Activated T-helper 17 cell treated with anti-CD3 and anti-CD28 coated beads, Interleukin-2, amount 50 U/mL, for 72 hours (primary cell): Measurements from ENCODE around the gene ELF1. TPM values are rescaled to one million over a fixed set of nuclear protein-coding genes. Genes with fewer than 3 reads are reported as not detected.

Experiments
- ATAC-seq: fragments of 150-1000 bp; cut with Tn5 transposase; replicated peaks from 2 replicates; pipeline ENCODE4 v1.10.0; 2021; ENCODE audit warnings: mild to moderate bottlenecking, moderate library complexity
- H3K27ac Mint-ChIP-seq: one replicate; pipeline ENCODE4 v1.8.0; 2022; ENCODE audit warnings: mixed read lengths
- H3K27me3 Mint-ChIP-seq: one replicate; pipeline ENCODE4 v1.8.0; 2022; ENCODE audit warnings: mixed read lengths
- H3K36me3 Mint-ChIP-seq: one replicate; pipeline ENCODE4 v1.8.0; 2022; ENCODE audit warnings: low read depth, mild to moderate bottlenecking, mixed read lengths
- H3K4me1 Mint-ChIP-seq: one replicate; pipeline ENCODE4 v1.8.0; 2022; ENCODE audit warnings: mixed read lengths
- H3K4me3 Mint-ChIP-seq: one replicate; pipeline ENCODE4 v1.8.0; 2022; ENCODE audit warnings: mild to moderate bottlenecking, mixed read lengths
- H3K9me3 Mint-ChIP-seq: one replicate; pipeline ENCODE4 v1.8.0; 2022; ENCODE audit warnings: mixed read lengths
- total RNA-seq, 2 donors: library from RNA; stranded (reverse); gene quantifications; one replicate each; pipeline ENCODE4 v1.2.3, GENCODE V29; 2022

The ELF1 gene
- total RNA-seq, 2 donors from 2014 or later: 76.0 to 80.1 TPM

DNA sequence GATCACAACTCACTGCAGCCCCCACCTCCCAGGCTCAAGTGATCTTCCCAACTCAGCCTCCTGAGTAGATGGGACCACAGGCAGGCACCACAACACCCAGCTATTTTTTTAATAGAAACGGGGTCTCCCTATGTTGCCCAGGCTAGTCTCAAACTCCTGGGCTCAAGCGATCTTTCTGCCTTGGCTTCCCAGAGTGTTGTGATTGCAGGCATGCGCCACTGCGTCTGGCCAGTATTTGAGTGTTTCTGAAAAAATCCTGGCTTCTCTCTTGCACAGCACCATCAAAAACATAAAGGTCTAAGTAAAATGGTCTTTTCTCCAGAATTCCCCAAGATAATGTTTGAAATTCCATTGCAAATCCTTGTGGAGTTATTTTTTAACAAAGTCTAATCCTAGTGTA is 47.8 kb downstream of the ELF1 start:
- peaks cover 60% of the 10 kb centered on the region for H3K36me3 Mint-ChIP-seq
- ATAC-seq: no peak
- H3K27me3 Mint-ChIP-seq: no peaks in the 10 kb centered on the region
- H3K4me1 Mint-ChIP-seq: peaks cover 61% of the 10 kb centered on the region
- H3K9me3 Mint-ChIP-seq: no peaks in the 10 kb centered on the region
- peak overlapping the region; percentile 98 for H3K4me3 Mint-ChIP-seq
- H3K27ac Mint-ChIP-seq: peak overlapping the region; percentile 71

DNA sequence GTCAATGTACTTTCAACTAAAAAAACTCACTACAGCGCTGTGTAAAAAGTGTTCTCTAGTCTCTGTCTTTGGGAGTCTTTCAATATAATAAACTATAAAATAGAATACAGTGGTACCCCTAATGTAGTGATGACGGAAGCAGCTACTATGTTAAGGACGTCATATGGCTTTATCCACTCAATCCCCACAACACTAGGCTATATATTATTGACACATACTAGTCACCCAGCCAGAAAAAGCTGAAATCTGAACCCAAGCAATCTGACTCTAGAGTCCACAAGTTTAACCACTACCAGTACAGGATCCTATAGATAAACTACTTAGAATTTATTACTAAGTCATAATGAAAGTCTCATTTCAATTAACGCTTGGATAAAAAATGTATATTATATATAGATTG is 48.3 kb downstream of the ELF1 start:
- no peaks in the 10 kb centered on the region for H3K27me3 Mint-ChIP-seq
- peak overlapping the region; percentile 71 for H3K27ac Mint-ChIP-seq
- no peaks in the 10 kb centered on the region for H3K9me3 Mint-ChIP-seq

DNA sequence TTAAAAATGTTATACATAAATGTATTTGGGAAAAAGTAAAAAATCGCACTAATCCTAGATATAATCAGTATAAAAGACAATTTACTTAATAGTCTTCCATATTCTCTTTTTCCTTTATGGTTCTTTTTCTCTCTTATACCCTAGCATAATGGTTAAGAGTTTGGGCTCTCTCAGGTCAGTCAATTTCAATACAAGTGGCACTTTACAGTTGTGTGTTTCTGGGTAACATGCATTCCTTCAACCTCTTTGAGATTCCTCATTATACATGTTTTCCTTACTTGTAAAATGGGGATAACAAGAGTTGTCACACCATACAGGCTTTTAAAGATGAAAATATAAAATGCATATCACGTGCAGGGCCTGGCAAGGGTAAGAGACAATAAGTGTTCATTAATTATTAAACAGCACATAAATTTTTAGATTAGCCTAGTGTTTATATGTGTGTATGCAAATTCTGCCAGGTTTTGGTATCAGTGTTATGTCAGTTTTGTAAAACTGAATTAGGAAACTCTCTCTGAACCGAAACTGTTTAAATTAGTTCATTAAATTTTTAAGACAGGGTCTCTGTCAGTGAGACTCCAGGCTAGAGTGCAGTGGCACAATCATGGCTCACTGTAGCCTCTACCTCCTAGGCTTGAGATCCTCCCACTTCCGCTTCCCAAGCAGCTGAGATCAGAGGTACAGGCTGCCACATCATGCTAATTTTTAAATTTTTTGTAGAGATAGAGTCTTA is 49.8 kb downstream of the ELF1 start:
- Mint-ChIP-seq H3K4me3 (peak overlapping the region; percentile 98), H3K4me1 (peaks cover 50% of the 10 kb centered on the region)

More for the DNA sequence above, 48.3 kb downstream of the ELF1 start:
- Mint-ChIP-seq H3K36me3 (peaks cover 54% of the 10 kb centered on the region), H3K4me3 (peak overlapping the region; percentile 98), H3K4me1 (peaks cover 56% of the 10 kb centered on the region)
- peak; percentile 26 for ATAC-seq

DNA sequence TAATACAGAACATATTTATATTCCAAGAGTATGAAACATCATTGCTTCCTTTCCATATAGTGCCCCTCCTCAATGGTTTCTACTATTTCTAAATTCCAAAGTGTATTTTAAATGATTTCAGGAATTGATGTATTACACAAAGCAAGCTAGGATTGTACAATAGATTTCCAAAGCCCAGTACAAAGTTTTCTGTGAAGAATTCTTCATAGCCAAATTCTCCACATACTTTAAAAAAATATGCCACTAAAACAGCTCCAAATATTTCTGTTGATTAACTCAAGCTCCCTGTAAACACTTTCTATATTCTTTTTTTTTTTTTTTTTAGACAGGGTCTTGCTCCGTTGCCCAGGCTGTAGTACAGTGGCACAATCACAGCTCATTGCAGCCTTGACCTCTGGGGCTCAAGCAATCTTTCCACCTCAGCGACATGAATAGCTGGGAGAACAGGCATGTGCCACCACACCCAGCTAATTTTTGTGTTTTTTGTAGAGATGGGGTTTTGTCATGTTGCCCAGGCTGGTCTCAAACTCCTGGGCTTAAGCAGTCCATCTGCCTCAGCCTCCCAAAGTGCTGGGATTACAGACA is 50.6 kb downstream of the ELF1 start:
- Mint-ChIP-seq H3K4me1 (peaks cover 52% of the 10 kb centered on the region), H3K4me3 (peak overlapping the region; percentile 98), H3K27me3 (no peaks in the 10 kb centered on the region), H3K27ac (peak overlapping the region; percentile 74), H3K9me3 (no peaks in the 10 kb centered on the region), H3K36me3 (peaks cover 63% of the 10 kb centered on the region)
- no peak for ATAC-seq

More for the DNA sequence above, 49.8 kb downstream of the ELF1 start:
- Mint-ChIP-seq H3K9me3 (no peaks in the 10 kb centered on the region), H3K27ac (peak overlapping the region; percentile 74), H3K27me3 (no peaks in the 10 kb centered on the region), H3K36me3 (peaks cover 55% of the 10 kb centered on the region)
- ATAC-seq: peak; percentile 85

- peaks cover 68% of the 10 kb centered on the region for H3K36me3 Mint-ChIP-seq
- no peaks in the 10 kb centered on the region for H3K9me3 Mint-ChIP-seq
- peaks cover 54% of the 10 kb centered on the region for H3K4me1 Mint-ChIP-seq
- H3K4me3 Mint-ChIP-seq: peak overlapping the region; percentile 61
- ATAC-seq: no peak
- no peak overlapping the region for H3K27ac Mint-ChIP-seq
- no peaks in the 10 kb centered on the region for H3K27me3 Mint-ChIP-seq
These were observed 52.8 kb downstream of the ELF1 start for GRCh38 chr13:40966298-40966697.

DNA sequence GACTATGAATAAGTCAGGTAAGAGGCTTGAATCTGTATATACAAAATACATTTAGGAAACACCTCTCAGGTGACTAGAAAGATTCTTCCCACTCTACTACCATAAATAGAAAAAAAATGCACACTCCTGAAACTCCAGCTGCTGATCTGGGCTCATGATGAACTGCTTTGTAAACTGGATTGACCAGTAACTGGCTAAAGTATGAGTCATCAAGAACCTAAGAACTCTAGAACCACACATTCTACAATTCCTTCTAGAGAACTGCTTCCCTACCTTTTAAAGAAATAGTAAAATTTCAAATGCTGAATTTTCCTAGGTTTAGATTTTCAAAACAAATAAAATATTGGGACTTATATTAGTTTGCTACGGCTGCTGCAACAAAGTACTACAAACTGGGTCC is 55.2 kb downstream of the ELF1 start:
- no peak overlapping the region for H3K27ac Mint-ChIP-seq
- H3K27me3 Mint-ChIP-seq: no peaks in the 10 kb centered on the region
- peak overlapping the region; percentile 41 for H3K4me3 Mint-ChIP-seq
- peak; percentile 84 for ATAC-seq
- H3K4me1 Mint-ChIP-seq: peaks cover 40% of the 10 kb centered on the region
- no peaks in the 10 kb centered on the region for H3K9me3 Mint-ChIP-seq
- H3K36me3 Mint-ChIP-seq: peaks cover 72% of the 10 kb centered on the region

DNA sequence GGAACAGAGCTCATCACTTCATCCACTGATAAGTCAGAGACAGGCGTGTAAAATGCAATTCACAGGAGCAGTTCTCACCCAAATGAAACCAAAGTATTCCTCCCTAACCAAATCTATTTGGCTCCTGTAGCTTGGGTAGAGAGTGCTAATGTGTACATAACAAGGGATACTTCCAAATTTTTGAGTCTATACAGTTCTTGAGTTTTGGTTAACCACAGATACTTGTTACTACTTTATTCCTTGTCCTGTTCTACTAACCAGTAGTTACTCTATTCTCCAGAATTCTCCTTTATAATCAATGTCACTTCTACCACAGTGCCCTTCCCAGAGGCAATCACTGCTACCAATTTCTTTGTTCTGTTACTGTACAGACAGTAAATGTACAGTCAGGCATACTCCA is 57.3 kb downstream of the ELF1 start:
- Mint-ChIP-seq H3K27me3 (no peaks in the 10 kb centered on the region), H3K4me3 (peak overlapping the region; percentile 49), H3K4me1 (peaks cover 47% of the 10 kb centered on the region), H3K27ac (peak overlapping the region; percentile 67), H3K36me3 (peaks cover 78% of the 10 kb centered on the region), H3K9me3 (no peaks in the 10 kb centered on the region)
- ATAC-seq: peak; percentile 55

DNA sequence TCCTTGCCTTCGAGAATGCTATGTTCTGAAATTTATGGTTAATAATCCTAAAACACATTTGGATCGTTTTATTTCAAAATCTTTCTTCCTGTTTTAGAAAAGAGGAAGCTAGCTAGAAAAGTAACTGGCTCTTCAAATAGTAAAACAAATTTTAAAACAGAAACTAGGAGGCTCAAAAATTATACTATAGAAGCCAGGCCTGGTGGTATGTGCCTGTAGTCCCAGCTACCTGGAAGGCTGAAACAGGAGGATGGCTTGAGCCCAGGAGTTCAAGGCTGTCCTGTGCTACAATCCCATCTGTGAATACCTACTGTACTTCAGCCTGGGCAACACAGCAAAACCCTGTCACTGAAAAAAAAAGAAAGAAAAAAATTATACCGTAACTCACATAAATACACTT is 57.9 kb downstream of the ELF1 start:
- peaks cover 82% of the 10 kb centered on the region for H3K36me3 Mint-ChIP-seq
- H3K4me1 Mint-ChIP-seq: peaks cover 45% of the 10 kb centered on the region
- no peaks in the 10 kb centered on the region for H3K27me3 Mint-ChIP-seq
- no peaks in the 10 kb centered on the region for H3K9me3 Mint-ChIP-seq
- no peak for ATAC-seq
- peak overlapping the region; percentile 49 for H3K4me3 Mint-ChIP-seq
- H3K27ac Mint-ChIP-seq: peak overlapping the region; percentile 67

DNA sequence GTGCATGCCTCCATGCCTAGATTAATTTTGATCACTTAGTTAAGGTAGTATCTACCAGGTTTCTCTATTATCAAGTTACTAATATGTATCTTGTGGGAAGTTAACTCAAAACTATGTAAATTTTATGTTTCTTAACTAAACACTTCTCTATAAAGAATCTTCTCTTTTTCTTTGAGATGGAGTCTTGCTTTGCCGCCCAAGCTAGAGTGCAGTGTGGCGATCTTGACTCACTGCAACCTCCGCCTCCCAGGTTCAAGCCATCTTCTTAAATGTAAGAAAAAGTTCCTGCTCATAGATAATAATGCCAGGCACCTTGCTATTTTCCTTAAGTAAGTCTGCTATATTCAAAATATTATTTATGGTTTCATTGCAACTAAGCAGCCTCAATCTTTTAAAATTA is 58.4 kb downstream of the ELF1 start:
- Mint-ChIP-seq H3K4me3 (no peak overlapping the region), H3K36me3 (peaks cover 85% of the 10 kb centered on the region), H3K4me1 (peaks cover 45% of the 10 kb centered on the region), H3K27me3 (no peaks in the 10 kb centered on the region), H3K9me3 (no peaks in the 10 kb centered on the region), H3K27ac (peak overlapping the region; percentile 59)
- no peak for ATAC-seq

DNA sequence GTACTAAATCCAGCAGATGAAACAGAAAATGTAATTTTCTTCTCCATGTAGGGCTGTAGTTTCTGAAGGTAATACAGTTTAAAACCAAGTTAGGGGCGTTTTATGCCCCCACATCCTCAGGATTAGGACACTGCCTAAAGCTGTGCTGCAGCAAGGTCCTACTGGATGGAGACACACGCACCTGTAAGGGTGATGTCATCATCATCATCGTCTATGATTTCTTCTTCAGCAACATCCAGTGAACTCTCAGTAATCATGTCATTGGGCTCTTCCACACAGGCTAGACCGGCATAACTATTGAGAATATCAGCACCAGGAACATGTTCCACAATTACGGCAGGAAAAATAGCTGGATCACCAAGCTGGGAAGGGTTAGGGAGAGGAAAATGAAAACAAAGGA is 60.5 kb downstream of the ELF1 start:
- H3K36me3 Mint-ChIP-seq: peaks cover 72% of the 10 kb centered on the region
- no peak for ATAC-seq
- peak overlapping the region; percentile 88 for H3K27ac Mint-ChIP-seq
- H3K27me3 Mint-ChIP-seq: no peaks in the 10 kb centered on the region
- H3K4me3 Mint-ChIP-seq: no peak overlapping the region
- no peaks in the 10 kb centered on the region for H3K9me3 Mint-ChIP-seq
- H3K4me1 Mint-ChIP-seq: peaks cover 33% of the 10 kb centered on the region

GRCh38 chr13:40946485-40946884 is 72.6 kb downstream of the ELF1 start:
- Mint-ChIP-seq H3K27me3 (no peaks in the 10 kb centered on the region), H3K4me1 (peaks cover 16% of the 10 kb centered on the region), H3K27ac (peak overlapping the region; percentile 75), H3K36me3 (peaks cover 96% of the 10 kb centered on the region), H3K4me3 (no peak overlapping the region), H3K9me3 (no peaks in the 10 kb centered on the region)
- no peak for ATAC-seq

GRCh38 chr13:40943073-40943472 is 76.0 kb downstream of the ELF1 start:
- no peak overlapping the region for H3K4me3 Mint-ChIP-seq
- no peaks in the 10 kb centered on the region for H3K27me3 Mint-ChIP-seq
- no peak overlapping the region for H3K27ac Mint-ChIP-seq
- peaks cover 18% of the 10 kb centered on the region for H3K4me1 Mint-ChIP-seq
- ATAC-seq: no peak
- no peaks in the 10 kb centered on the region for H3K9me3 Mint-ChIP-seq
- H3K36me3 Mint-ChIP-seq: peaks cover 100% of the 10 kb centered on the region

DNA sequence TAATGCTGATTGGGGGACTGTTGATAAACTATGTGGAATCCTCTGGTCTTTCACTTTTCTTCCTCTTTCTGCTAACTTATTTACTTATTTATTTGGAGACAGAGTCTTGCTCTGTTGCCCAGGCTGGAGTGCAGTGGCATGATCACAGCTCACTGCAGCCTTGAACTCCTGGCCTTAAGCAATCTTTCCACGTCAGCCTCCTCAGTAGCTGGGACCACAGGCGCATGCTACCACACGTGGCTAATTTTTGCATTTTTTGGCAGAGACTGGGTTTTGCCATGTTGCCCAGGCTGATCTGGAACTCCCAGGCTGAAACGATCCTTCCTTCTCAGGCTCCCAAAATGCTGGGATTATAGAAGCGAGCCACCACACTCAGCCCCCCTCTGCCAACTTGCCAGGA is 77.5 kb downstream of the ELF1 start:
- Mint-ChIP-seq H3K36me3 (peaks cover 97% of the 10 kb centered on the region), H3K4me3 (no peak overlapping the region), H3K9me3 (no peaks in the 10 kb centered on the region), H3K4me1 (peaks cover 14% of the 10 kb centered on the region), H3K27ac (peak overlapping the region; percentile 85), H3K27me3 (no peaks in the 10 kb centered on the region)
- ATAC-seq: no peak

GRCh38 chr13:40940841-40941240 is 78.3 kb downstream of the ELF1 start:
- Mint-ChIP-seq H3K27me3 (no peaks in the 10 kb centered on the region), H3K9me3 (no peaks in the 10 kb centered on the region), H3K4me3 (no peak overlapping the region), H3K27ac (peak overlapping the region; percentile 85), H3K4me1 (peaks cover 14% of the 10 kb centered on the region), H3K36me3 (peaks cover 97% of the 10 kb centered on the region)
- no peak for ATAC-seq

- Mint-ChIP-seq H3K27ac (peak overlapping the region; percentile 61), H3K4me3 (no peak overlapping the region), H3K36me3 (peaks cover 97% of the 10 kb centered on the region), H3K4me1 (peaks cover 10% of the 10 kb centered on the region), H3K9me3 (no peaks in the 10 kb centered on the region), H3K27me3 (no peaks in the 10 kb centered on the region)
- ATAC-seq: no peak
These were observed 85.5 kb downstream of the ELF1 start for GRCh38 chr13:40933508-40934204.
